Coronary artery (tissue), 2 donors: Measurements from ENCODE around the gene BICC1.

ENCODE experiments used
- DNase-seq: peaks from one replicate; pipeline ENCODE4 v3.0.0-alpha.2; 2017; ENCODE audit warnings: low spot score
- H3K27ac ChIP-seq, 2 donors: fragments of 200-600 bp; sonication (generic); one replicate each; pipeline ENCODE4 v1.5.1; 2016 to 2019
- H3K4me3 ChIP-seq: fragments of 200-600 bp; sonication (generic); 2 replicates; pipeline ENCODE4 v1.5.1; 2016; ENCODE audit warnings: mild to moderate bottlenecking, moderate library complexity
- TF ChIP-seq, protein P1 (sequence below): fragments of 200-600 bp; sonication (generic); IDR thresholded peaks from one replicate; pipeline ENCODE4 v1.5.1; 2019; ENCODE audit warnings: antibody characterized with exemption

BICC1 gene

GRCh38 chr10:58796242-58796641 is 283.6 kb downstream of the BICC1 start:
- Histone ChIP-seq H3K4me3 (no peak overlapping the region), H3K27ac (no peak overlapping the region)
- TF ChIP-seq, protein P1, sequence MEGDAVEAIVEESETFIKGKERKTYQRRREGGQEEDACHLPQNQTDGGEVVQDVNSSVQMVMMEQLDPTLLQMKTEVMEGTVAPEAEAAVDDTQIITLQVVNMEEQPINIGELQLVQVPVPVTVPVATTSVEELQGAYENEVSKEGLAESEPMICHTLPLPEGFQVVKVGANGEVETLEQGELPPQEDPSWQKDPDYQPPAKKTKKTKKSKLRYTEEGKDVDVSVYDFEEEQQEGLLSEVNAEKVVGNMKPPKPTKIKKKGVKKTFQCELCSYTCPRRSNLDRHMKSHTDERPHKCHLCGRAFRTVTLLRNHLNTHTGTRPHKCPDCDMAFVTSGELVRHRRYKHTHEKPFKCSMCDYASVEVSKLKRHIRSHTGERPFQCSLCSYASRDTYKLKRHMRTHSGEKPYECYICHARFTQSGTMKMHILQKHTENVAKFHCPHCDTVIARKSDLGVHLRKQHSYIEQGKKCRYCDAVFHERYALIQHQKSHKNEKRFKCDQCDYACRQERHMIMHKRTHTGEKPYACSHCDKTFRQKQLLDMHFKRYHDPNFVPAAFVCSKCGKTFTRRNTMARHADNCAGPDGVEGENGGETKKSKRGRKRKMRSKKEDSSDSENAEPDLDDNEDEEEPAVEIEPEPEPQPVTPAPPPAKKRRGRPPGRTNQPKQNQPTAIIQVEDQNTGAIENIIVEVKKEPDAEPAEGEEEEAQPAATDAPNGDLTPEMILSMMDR, result no peak
- no peak for DNase-seq

DNA sequence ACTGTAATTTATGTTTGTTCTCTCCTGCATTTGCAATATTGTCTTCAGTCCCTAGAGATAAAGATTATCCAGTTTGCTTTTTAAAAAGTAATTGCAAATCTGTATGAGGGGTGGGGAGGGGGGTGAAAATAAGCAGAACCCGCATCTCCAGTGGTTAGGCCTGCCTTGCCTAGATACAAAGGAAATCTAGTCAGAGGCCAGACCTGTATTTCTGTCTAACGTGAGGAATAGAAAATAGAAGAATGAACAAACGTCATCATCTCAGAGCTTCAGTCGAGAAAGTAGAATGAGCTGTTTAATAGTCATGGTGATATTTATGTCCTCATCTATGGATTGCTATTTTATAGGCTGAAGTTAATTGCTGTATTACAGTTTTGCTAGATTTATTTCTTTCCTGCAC is 284.2 kb downstream of the BICC1 start:
- H3K27ac ChIP-seq, result no peak overlapping the region
- no peak for DNase-seq
- no peak overlapping the region for H3K4me3 ChIP-seq
- TF ChIP-seq, protein P1, result no peak

DNA sequence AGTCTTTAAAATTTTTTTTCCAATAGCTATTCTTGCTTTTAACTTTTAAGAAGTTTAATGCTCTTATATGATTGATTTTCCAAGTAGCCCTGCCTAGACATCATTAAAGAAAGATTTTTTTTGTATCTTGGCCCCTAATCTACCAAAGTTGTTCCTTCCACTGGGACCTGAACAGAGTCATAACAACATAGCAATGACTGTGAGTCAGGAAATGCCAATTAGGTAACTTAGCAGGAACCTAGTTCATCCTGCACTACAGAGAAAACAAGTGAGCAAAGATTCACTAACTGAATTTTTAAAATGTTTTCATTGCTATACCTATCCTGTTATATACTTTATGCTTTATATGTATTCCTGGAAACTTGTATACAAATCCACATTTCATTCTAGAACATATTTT is 284.7 kb downstream of the BICC1 start:
- no peak for DNase-seq
- Histone ChIP-seq H3K27ac (no peak overlapping the region), H3K4me3 (no peak overlapping the region)
- TF ChIP-seq, protein P1, result no peak

DNA sequence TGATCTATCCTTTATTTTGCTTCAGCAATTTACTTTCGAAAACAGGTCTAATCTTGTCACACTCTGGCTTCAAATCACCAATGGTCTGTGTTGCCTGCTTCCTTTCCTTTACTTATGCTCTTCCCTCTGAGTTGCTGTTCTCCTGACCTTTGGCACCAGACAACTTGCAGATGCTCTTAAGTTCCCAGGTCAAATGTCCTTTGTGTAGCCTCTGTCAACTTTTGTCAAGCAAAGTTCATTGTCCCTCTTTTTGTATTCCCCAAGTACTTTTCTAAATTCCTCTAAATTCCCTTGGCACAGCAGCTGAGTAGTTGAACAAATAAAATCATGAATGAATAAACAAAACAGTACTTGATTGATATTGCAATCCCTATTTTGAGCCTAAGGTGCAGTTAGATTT is 289.4 kb downstream of the BICC1 start:
- TF ChIP-seq, protein P1, result no peak
- DNase-seq, result no peak

GRCh38 chr10:58806323-58806722 is 293.7 kb downstream of the BICC1 start:
- DNase-seq, result no peak
- no peak overlapping the region for H3K4me3 ChIP-seq
- H3K27ac ChIP-seq, result no peak overlapping the region
- TF ChIP-seq, protein P1, result no peak

More for the DNA sequence above, 289.4 kb downstream of the BICC1 start:
- H3K27ac ChIP-seq, result no peak overlapping the region
- no peak overlapping the region for H3K4me3 ChIP-seq

- TF ChIP-seq, protein P1, result no peak
- Histone ChIP-seq H3K4me3 (no peak overlapping the region), H3K27ac (peak overlapping the region in 1 of 2 donors; percentile 46)
- no peak for DNase-seq
Measured at GRCh38 chr10:58806970-58807628, 294.4 kb downstream of the BICC1 start.

GRCh38 chr10:58807629-58808022 is 295.0 kb downstream of the BICC1 start:
- Histone ChIP-seq H3K27ac (peak overlapping the region in 1 of 2 donors; percentile 46), H3K4me3 (no peak overlapping the region)
- TF ChIP-seq, protein P1, result no peak
- no peak for DNase-seq
